Stimulated activated CD4-positive, alpha-beta T cell treated with anti-CD3 and anti-CD28 coated beads, Interleukin-1b, Interleukin-23, amount 100 ng/mL, for 48 hours (primary cell): ENCODE results near the gene KIAA1328.
"Not testable (repeated sequence)": the region's sequence is repeated elsewhere in the genome, so short reads cannot be mapped to it uniquely, and the experiment has no call there.

Source experiments
- DNase-seq: peaks from one replicate; pipeline ENCODE4 v3.0.0-alpha.2; 2020

Gene KIAA1328

DNA sequence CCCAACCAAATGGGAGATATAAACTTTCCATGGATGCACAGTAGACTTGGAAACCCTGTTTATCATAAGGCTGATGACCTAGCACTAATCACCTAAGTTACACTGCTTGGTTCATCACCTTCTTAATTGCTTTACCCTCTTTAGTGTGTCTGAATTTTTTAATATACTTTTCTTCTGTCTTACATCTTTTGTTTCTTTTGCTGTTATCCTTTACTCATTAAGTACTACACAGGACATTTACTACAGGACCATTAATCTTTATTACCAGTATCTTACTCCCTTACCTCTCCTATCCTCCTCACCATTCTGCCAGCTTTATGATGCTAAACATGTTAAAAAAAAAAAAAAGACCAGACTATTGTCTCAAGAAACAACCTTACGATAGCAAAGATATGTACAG, 333.6 kb downstream of the KIAA1328 start:
- DNase-seq, result no peak

DNA sequence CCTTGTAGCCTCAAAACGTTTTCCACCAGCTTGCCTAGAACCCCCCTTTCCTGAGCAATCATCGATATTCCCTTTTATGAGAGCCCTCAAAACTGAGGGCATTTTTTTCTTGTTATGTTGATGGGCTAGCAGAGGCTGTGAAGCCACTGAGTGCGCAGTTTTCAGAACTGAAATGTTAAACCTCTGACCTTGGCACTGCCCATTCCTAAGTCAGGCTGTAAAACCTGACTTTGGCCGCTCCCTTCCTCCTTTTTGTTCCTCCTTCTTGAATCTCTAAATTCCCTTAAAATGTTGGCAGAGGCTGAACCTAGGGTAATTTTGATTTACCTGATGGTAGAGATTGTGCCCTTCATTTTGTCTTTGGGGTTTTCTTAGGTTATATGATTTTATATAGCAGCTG, 334.2 kb downstream of the KIAA1328 start:
- no peak for DNase-seq

DNA sequence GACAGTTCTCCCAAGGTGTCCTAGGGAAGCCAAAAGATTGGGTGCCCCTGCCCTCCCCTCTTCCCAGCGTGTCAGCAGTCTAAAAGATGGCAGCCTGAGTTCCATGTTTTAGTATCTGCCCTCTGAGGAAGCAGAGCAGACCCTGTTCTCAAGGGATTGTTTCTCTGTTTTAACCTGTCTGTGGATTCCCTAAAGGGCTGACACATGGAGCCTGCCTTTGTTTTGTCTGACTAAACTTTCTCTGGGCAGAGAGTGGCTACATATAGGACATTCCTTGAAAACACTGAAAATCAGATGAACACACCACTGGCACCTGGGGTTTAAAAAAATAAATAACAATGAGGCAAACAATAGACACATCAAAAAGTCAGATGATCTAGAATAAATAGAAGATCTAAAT, 337.6 kb downstream of the KIAA1328 start:
- DNase-seq, result no peak

DNA sequence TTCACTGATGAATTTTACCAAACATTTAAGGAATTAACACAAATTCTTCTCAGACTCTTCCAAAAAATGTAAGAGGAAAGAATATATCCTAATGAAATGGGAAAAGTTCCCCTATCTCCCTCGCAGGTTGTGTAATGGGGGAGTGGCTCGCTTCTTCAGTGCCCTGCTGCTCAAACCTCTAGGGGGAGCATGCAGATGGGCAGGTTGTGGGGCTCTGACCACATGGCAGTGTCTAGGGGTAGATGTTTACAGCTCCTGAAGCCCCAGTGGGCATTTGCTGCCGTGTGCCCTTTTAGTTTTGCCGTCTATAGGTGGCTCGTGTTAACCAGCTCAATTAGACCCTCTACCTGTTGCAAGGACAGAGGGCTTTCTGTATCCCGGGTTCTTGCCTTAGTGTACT, 338.0 kb downstream of the KIAA1328 start:
- DNase-seq, result not testable (repeated sequence)

DNA sequence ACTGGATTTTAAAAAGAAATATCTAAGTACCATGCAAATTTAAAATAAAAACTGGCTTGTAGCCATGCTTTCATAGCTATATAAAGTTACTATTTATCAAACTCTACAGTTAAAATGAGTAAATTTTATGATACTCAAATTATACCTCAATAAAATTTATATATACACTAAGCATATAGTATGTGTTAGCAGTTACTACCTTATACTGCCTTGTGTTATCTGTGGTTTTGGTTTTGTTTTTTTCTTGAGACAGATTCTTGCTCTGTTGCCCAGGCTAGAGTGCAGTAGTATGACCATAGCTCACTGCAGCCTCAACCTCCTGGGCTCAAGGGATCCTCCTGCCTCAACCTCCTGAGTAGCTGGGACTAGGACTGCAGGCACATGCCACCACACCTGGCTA, 342.1 kb downstream of the KIAA1328 start:
- no peak for DNase-seq

DNA sequence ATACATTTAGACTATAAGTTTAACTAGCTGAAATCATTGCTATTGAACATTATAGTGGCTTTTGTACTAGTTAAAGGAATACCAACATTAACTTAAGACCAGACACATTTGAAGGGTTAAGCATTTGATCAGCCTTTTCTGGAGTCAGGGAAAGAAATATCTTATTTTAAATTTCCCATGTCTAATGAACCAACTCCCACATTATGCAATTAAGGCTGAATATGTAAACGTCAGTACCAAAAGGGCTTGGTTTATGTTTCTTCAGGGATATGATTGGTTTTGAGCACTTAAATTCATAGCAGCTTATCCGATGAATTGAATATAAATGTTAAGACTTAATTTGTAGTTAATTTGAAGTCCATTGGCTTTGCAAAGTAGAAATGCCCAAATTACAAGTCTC, 344.5 kb downstream of the KIAA1328 start:
- DNase-seq, result no peak

DNA sequence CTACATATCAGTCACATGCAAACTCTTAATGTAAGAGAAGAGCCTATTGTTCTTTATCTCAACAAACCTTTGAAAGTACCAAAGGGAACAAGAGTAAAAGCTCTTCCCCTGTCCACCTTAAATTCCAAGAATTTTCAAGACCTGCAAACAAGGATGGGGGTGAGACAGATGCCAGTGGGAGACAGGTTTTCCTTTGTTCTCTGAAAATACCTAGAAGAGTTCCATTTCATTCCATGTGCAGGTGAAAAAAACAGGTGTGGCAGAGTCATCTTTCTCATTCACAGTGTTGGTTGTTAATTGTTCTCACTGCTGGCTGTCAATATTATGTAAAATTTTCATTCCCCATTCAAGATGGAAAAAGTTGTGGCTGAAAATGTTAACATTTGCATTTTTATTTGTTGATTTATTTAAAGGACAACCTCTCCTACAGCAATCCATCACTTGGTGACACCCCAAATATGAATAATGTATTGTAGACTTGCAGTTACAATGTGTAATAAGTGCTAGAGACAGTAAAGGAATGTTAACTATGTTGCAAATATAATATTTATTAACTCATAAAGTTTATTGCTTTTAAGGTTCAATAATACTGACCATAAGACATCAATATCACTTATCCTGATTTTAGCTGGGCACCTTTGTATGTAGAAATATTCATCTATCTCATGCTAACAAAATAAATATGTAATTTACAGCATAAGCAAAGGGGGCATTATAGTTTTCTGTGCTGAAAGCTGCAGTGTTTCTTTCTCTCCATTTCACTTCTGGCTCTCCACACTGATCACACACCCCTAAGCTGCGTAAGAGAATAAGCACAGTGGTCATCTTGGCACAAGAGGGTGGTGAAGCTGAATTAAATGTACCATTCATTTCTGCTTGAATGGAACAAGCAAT, 347.0 kb downstream of the KIAA1328 start:
- DNase-seq, result no peak

DNA sequence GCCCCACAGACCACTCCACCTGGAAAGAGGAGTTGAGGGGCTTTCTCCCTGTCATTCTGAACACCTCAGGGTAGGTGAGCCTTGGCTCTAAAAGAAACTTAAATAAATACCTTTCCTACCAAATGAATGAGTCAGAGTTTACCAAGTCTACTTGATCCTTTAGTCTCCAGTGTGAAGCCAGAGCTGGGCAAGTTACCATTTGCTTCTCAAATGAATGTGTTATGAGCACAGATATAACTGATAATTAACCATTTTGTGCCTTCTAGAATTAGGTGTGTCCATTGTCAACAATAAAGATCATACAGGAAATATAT, 347.7 kb downstream of the KIAA1328 start:
- no peak for DNase-seq

DNA sequence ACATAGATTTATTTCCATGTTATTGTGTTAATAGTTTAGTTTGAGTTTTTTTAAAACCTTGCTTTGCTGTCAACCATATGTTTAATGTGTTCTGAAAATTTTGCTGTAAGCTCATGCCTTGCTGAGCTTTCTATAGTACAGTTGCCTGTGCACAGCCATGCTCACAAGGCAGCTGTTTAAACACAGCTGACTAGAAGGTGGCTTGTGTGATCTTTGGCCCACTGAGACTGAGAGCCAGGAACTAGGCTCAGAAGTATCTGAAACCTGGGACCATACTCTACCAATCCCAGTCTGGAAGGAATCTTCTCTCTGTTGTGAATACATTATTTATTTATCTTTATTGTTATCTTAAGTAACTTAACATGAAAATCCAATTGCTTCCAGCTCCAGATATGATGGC, 350.5 kb downstream of the KIAA1328 start:
- no peak for DNase-seq

DNA sequence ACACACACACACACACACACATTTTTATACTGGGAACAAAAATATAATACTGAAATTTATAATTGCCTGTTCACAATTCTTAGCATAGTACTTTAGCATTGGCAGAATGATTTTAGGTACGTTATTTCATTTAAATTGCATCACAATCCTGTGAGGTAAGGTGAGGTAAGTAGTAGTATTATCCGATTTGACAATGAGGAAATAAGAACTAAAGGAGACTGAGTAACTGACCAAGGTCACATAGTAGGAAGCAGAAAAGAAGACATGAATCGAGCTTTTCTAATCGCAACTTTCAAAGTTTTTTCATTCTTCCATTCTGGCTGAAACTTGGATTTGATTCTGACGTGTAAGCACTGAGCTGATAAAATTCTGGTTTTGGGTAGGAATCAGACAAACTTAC, 351.2 kb downstream of the KIAA1328 start:
- no peak for DNase-seq

DNA sequence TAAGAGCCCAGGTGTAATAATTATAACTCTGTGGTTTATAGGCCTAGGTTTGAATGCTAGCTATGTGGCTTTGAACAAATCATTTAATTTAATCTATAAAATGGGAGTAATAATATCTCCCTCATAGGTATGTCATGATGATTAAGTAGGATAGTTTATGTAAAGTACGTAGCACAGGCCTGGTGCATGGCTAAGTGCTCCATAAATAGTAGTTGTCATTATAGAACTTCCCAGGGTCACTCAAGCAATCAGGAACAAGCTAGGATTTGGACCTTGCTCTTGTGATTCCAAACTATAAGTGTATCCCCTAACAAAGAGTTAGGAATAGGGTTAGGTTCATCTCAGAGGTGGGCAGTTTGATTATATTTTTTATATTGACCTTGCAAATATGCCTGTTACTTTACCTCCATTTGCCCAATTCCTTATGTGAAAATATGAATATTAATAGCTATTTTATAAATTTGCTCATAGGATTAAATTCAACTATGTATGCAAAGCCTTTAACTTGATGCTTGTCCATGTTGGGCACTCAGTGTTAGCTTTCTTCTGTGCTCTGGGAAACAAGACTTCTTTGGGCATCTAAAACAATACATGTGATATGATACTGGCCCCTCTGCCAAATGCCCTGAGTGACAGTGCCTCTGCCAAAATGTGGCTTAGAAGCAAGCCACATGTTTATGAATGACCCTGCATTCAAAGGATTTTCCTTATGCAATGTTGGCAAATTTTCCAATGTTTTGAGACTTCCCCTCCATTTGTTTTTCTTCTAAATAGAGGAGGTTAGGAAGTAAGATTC, 353.6 kb downstream of the KIAA1328 start:
- no peak for DNase-seq

DNA sequence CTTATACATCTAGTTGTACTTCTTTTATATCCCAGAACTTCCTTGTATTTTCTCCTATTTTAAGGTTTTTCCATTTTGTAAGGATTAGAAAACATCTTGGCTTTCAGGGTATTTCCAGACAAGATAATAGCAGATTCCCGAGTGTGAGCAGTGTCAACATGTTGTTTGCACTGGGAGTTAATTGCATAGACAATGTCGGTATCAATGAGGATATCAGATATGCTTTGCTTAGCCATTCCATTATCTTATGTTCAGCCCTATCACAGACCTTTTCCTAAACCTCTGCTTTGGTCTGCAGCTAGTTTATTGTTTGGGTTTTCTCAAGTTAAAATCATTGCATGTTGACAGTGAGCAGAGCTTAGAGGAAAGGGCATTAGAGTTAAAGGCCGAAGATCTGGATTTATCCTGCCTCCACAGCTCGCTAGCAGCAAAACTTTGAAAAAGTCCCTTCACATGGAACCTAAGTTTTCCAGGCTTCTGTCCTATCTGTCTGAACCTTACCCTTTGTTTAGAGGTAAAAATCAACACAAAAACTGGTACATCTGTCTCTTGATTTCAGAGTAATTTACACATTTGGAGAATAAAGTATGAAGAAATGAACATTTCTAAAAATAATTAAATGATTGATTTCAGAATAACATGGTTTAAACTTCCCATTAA, 355.4 kb downstream of the KIAA1328 start:
- no peak for DNase-seq

DNA sequence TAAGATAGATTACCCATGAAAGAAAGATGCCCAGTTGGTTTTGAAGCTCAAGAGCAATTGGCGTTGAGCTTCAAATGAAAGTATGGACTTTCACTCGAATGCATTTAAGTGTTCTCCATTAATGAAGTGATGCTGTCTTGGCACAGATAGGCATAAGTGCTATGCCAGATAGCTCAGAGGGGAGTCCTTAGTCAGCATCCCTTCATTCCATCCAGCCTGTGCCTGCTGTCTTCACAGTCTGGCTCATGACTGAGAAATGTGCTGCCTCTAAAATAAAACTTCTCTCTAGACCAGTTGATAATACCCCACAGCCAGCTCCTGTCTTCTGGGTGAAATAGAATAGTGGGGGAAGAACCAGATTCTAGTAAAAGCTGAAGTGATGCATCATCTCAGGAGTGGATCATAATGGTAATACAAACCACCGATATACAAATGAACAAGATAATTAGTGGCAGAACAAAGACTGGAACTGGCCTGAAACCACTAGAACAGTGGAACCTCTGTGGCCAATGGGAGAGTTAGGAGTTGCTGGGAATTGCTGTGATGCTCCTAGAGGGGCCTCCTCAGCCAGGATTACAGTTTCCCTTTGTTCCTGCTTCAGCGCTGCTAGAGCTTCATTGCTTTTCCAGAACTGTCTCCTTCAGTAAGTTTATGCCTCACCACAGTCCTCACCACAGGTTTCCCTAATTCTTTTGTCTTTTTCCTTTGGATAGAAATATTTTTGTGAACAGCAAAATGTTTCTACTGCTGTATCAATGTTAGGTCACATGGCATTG, 359.3 kb downstream of the KIAA1328 start:
- no peak for DNase-seq

DNA sequence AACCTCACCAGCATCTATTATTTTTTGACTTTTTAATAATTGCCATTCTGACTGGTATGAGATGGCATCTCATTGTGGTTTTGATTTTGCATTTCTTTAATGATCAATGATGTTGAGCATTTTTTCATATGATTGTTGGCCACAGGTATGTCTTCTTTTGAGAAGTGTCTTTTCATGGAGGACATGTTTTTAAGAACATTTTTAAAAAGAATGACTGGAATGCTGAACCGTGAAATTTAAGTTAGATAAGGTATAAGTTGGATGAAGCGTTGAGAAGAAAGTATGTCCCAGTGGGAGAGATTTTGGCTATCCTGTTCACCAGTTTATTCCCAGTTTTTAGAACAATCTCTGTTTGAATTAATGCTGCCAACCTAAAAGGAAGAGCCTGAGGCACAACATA, 370.8 kb downstream of the KIAA1328 start:
- DNase-seq, result no peak

DNA sequence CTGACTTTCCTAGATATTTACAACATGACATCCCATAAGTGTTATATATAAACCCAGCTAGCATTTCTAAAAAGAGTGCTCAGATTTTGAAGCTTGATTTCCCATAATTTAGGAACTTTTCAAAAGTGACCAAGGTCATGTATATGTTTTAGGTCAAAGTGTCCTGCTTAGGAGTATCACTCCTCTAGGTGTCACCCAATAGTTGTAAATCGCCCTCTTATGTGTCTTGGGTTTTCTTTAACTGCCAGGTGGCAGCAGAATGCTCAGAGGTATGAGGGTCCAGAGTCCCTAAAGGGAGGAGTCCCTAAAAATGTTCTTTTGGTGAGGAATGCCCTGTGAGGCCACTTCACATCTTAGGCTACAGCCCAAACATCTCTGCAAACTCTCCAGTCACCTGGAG, 378.4 kb downstream of the KIAA1328 start:
- DNase-seq, result no peak

DNA sequence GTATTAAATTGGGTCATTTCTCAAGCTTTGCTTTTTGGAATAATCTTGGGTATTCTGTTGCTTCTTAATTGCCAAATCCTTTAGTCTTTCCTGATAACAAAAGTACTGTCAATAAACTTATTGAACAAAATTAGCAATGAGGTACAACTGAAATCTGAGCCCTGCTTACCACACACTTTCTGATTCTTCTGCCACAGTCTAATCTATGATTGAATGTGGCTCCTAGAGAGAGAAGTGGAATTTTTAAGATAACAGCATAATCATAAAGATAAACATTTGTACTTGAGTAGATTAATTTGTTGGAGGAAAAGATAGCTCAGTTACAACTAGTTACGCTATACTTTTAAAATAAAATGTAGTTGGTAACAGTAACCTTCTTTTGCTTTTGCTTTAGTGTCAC, 381.9 kb downstream of the KIAA1328 start:
- DNase-seq, result no peak

DNA sequence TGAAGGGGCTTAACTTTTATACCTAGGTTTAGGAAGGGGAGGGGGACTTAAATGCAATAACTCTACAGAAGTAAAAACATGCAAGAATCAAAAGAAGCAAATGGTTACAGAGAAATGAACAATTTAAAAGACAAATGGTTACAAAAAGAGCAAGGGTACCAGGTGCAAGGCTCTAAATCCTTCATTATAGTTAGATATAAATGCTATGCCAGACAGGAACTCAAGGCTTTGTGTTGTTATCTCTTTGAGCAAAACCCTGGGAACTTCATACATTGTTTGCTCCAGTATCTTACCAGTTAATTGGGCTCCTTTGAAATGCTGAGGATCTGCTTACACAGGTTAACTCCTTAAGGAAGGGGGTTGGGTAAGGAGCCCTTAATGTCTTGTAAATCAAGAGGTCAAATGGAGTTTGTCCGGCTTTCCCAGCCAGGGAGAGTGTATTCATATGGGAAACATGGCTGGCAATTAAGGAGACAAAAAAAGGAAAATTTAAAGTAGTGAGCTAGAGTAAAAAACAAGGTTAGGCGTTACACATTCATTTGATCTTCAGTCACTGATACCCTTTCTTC, 389.2 kb downstream of the KIAA1328 start:
- DNase-seq, result no peak

DNA sequence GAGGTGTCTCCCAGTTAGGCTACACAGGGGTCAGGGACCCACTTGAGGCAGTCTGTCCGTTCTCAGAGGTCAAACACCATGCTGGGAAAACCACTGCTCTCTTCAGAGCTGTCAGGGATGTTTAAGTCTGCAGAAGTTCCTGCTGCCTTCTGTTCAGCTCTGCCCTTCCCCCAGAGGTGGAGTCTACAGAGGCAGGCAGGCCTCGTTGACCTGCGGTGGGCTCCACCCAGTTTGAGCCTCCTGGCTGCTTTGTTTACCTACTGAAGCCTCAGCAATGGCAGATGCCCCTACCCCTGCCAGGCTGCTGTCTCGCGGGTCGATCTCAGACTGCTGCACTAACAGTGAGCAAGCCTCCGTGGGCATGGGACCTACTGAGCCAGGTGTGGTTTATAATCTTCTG, 390.3 kb downstream of the KIAA1328 start:
- DNase-seq, result no peak

DNA sequence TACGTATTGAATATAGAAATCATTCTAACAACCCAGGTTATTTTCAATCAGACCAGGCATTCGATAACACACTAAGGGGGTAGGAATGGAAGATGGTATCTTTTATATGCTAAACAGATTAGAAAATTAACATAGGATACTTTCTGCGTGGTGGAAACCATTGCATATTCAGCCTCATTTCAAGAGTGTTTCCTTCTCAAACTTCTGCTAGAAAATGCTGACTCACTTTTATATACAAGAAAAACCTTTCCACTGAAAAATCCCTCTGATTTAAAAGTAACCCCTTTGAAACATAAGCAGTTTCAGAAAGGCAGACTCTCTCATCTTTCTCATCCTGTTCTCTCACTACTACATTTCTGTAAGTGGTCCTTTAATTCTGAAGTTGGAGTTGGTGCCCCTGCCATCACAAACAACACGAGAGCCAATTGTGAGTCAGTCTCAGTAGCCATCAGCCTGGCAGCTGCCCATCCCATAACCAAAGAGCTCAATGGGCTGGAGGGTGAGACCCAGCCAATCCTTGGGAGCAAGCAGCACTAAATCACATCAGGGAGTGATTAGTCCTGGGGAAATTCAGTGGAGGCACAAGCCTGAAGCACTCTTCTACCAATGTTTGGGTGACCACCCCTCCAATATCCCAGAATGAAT, 393.5 kb downstream of the KIAA1328 start:
- DNase-seq, result no peak

DNA sequence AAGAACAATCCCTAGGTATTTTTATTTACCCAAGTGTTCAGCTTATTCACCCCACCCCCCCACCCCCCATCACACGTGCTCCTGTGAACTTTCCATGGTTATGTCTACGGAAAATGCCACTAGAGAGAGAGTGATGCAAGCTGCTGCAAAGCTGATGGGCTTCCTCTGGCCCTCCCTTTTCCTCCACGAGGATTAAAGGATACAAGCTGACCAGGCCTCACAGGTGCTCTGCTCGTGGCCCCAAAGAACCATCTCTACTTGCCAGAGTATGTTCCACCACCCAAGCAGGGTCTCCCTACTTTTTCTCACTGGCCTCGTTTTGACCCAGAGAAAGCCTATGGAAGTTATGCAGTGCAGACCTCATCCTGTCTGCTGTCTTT, 394.1 kb downstream of the KIAA1328 start:
- no peak for DNase-seq

DNA sequence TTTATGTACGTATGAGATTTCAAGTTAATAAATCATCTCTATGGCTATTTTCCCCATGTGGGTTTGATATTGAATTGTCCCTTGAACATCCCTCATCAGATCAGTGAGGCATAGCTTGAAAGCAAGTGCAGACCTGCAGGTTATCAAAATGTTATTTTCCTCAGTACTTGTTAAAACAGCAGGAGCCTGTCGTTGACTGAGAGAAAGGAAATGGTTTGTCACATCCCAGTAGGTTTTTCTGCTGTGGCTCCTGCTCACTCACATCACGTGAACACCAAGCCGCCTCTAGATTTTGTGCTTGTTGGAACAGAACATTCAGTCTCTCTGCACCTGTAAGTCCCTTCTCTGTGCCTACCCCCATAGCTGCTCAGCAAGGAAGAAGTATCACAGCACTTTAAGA, 396.4 kb downstream of the KIAA1328 start:
- DNase-seq, result no peak

DNA sequence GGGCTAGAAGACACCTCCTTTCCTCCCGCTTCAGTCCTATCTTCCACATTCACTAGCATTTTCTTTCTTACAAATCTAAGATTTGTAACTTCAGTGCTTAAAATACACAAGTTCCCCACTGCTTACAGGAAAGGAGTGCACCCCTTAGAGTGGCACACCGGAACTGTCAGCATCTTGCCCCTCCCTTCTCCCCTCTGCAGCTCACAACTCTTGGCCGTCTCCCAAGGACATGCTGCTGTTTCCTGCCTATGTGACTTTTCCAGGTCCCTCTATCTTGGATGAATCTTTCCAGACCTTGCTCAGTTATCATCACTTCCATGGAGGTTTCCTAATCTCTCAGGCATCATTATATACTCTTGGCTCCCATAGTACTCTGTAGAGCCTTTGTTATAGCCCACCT, 401.8 kb downstream of the KIAA1328 start:
- DNase-seq, result no peak
